ENCODE measurements around the gene KPRP.

The KPRP gene

DNA sequence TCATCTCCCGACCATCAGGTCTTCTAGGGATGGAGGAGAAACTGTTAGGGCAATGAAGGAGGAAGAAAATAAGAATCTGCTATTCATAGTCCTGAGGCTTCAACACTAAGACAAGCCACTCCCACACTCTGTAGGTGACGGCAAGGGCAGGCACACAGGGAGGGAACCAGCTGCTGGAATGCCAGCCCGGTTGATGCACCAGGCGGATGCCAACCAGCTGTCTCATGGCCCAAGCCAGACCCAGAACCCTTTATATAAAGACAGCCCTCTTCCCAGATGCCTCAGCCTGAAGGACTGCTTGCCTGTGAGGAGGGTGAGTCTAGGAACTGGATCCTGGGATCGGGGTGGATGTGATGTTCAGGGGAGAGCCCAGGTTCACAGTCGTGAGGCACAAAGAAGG is at the start of gene KPRP:
Gene KPRP (plus strand): TSS at position 279 of the 400 bp plus-strand sequence. CDS start 1,564 bp downstream, outside the sequence.
- no peak for DNase-seq (ENCODE audit: low read depth in 2 of 2)

GRCh38 chr1:152718238-152718637 is 39.6 kb upstream of the KPRP start:
- no peak for DNase-seq (ENCODE audit: low read depth in 2 of 2)

GRCh38 chr1:152725261-152725660 is 32.6 kb upstream of the KPRP start:
- DNase-seq (ENCODE audit: low read depth in 2 of 2) = no peak

- DNase-seq (ENCODE audit: low read depth in 2 of 2) = no peak
Observed at GRCh38 chr1:152728986-152729385, 28.8 kb upstream of the KPRP start.

DNA sequence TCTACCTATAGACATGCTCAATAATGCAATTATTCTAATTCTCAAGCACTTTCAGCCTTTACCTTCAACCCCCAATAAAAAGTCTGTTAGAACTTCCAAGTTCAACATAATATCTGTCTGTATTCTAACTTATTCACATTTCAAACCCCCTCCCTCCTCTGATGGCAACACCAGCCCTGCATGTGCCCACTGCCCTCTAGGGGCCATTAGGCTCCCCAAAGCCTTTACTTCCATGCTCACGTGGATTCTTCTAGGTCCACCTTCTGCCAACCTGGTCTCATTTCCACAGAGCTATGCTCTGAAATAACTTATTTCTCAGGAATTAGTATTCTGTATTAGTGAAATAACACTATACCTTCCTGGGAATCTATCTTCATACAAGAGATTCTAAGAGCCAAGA is 22.2 kb upstream of the KPRP start:
- DNase-seq (ENCODE audit: low read depth in 2 of 2) = no peak

DNA sequence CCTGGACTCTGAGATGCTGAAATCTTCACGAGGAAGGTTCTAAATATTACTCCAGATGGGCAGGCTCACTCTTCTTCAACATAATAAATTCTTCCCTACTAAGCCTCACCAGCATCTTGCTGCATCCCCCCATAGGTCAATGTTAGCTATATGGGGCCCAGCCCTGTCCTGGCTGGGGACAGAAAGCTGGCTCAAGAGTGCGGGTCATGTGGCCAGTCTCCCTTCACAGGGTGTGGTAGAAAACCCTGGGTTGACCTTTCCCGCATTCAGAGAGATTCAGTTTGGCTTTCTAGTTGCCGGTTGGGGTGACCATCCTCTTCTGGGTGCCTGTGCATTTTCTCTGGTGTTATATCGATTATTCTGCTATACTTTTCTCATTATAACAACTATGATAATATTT is 19.8 kb upstream of the KPRP start:
- no peak for DNase-seq (ENCODE audit: low read depth in 2 of 2)

DNA sequence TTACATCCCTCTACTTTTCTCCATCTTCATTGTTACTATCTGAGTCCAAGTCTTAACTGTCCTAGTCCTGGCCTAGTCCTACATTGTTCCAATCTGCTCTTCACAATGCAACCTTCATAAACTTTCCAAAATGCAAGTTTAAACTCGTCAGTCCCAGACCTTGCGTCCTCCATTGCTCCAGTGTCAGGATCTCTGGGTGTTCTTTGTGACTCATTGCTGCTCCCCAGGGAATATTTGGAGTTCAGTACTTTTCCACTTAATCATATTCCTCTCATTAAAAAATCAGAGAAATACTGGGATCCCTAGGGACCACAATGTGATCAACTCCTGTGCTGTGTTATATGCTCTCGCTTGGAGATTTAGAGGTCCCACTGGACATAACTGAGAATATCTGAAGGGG is 18.0 kb upstream of the KPRP start:
- DNase-seq (ENCODE audit: low read depth in 2 of 2) = no peak

DNA sequence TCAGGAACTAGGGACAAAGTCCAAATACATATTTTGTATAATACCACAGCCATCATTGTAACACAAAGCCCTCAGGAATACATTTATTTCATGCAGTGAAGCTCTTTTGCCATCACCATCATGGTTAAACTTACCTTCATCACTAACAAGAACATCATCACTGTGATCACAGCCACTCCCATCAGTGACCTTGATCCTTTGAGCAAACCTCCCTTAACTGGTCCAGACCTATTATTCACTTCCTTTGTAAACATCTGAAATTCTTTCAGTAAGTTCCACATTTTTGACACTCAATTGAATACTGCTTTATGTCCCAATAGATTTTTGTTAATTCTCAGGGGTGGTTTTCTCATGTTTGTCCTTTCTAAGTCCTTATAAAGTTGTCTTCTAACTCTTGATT is 16.2 kb upstream of the KPRP start:
- no peak for DNase-seq (ENCODE audit: low read depth in 2 of 2)

- DNase-seq (ENCODE audit: low read depth in 2 of 2) = no peak
Observed at GRCh38 chr1:152743371-152744145, 14.3 kb upstream of the KPRP start.

DNA sequence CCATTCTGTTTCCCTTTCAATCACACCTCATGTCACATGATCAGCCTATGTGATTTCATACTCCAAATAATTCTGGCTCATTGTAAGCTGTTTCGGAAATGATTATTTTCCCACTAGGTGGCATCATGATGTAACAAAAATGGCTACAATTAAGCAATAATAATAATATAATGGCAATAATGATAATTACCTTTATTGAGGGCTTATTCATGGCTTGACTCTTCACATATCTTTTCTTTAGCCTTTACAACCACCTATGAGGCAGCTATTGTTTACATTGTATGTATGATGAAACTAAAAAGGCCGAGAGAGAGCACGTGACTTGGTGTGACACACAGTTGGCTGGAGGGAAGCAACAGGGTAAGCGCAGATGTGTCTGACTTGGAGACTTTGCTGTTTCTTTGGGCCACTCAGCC is 12.5 kb upstream of the KPRP start:
- no peak for DNase-seq (ENCODE audit: low read depth in 2 of 2)

DNA sequence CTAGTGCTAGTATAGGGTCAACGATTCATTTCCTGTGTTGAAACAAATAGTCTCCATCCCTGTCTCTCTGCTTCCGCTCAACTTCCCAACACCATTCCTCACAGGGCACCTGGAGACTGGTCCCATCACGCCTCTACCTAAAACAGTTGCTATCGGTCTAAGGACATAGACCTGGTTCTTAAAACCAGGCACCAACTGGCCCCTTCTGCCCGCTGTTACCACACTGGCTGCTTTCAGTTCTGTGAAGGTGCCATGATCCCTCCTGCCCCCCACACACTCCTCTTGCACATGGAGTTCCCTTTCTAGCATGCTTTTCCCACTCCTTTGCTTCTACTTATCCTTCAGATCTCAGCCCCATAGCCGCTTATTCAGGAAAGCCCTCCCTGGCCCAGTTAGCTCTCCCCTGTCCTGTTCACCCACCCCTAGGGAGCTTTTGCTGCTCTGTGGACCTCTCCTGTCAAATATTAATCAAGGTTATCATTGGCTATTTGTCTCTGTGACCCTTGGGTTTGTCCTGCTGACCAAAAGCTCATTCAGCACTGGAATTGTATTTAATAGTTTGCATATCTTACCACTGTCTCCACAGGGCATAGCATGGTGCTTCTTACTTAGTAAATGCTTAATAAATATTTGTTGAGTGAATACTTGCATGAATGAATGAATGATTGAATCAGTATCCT is 11.9 kb upstream of the KPRP start:
- DNase-seq (ENCODE audit: low read depth in 2 of 2) = no peak

DNA sequence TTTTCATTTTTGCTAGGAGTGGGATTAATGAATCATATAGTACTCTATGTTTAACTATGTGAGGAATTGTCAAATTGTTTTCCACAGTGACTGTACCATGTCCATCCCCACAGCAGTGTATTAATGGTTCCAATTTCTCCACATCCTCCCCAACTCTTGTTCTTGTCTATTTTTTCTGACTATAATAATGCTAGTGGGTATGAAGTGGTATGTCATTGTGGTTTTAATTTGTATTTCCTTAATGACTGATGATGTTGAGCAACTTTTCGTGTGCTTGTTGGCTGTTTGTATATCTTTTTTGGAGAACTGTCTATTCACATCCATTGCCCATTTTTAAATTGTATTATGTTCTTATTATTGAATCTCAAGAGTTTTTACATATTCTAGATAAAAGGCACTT is 10.0 kb upstream of the KPRP start:
- DNase-seq (ENCODE audit: low read depth in 2 of 2) = no peak

GRCh38 chr1:152752225-152752624 is 5.6 kb upstream of the KPRP start:
- no peak for DNase-seq (ENCODE audit: low read depth in 2 of 2)

- DNase-seq (ENCODE audit: low read depth in 2 of 2) = no peak
Observed at GRCh38 chr1:152753586-152753985, 4.2 kb upstream of the KPRP start.

DNA sequence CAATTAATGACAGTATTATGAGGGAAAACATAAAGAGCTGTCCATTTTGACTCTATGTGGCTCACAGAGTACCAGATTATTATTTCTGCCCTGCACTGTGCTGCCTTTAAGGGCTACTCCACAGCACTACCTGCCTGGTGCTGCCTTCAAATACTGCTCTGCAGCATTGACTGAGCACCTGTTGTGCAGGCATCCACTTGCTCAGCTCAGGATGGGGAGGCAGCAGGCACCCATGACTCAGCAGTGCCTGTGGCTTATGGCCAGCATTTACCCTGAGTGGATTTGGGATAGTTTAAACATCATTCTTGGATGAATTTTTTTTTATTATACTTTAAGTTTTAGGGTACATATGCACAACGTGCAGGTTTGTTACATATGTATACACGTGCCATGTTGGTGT is 953 bp upstream of the KPRP start:
- DNase-seq (ENCODE audit: low read depth in 2 of 2) = no peak

DNA sequence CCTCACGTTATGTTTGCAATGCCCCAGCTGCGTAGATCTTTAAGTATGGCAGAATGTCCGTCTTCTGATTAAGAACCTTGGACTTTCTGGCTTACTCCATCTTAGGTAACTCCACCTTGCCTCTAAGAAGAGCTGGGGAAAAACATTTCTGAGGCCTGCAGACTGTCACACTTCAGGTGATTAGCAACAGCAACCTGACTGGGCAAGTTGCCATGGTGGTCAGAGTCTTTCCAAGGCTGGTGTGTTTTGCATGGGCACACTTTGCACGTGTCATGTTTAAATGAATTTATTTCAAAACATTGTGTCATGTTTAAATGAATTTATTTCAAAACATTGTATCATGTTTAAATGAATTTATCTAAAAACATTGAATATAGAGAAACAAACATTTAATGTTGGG is 811 bp downstream of the KPRP start:
- no peak for DNase-seq (ENCODE audit: low read depth in 2 of 2)

DNA sequence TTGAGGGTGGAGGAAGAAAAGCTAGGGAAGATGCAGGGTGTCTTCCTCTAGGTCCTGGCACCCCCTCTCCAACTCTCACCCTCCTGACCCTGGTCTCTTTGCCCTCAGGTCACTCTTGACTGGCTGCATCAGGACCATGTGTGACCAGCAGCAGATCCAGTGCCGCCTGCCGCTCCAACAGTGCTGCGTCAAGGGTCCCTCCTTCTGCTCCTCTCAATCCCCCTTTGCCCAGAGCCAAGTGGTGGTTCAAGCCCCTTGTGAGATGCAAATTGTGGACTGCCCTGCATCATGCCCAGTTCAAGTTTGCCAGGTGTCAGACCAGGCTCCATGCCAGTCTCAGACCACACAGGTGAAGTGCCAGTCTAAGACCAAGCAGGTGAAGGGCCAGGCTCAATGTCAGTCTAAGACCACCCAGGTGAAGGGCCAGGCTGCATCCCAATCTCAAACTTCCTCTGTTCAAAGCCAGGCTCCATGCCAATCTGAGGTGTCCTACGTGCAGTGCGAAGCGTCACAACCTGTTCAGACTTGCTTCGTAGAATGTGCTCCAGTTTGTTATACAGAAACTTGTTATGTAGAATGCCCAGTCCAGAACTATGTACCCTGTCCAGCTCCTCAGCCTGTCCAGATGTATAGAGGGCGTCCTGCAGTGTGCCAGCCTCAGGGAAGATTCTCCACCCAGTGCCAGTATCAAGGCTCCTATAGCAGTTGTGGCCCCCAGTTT is 1.8 kb downstream of the KPRP start:
- DNase-seq (ENCODE audit: low read depth in 2 of 2) = no peak

DNA sequence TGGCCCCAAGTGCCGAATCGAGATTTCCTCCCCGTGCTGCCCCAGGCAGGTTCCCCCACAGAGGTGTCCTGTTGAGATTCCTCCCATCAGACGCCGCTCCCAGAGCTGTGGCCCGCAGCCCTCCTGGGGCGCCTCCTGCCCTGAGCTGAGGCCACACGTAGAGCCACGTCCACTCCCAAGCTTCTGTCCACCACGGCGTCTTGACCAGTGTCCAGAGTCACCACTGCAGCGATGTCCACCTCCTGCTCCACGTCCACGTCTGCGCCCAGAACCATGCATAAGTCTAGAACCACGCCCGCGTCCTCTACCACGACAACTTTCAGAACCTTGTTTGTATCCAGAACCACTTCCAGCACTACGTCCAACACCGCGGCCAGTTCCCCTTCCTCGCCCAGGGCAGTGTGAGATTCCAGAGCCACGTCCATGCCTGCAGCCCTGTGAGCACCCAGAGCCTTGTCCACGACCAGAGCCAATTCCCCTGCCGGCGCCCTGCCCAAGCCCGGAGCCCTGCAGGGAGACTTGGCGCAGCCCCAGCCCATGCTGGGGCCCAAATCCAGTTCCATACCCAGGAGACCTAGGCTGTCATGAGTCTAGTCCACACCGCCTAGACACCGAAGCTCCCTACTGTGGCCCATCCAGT is 2.8 kb downstream of the KPRP start:
- no peak for DNase-seq (ENCODE audit: low read depth in 2 of 2)

GRCh38 chr1:152761609-152762213 is 3.9 kb downstream of the KPRP start:
- no peak for DNase-seq (ENCODE audit: low read depth in 2 of 2)

- DNase-seq (ENCODE audit: low read depth in 2 of 2) = no peak
Observed at GRCh38 chr1:152768847-152769533, 11.2 kb downstream of the KPRP start.

GRCh38 chr1:152770411-152770810 is 12.6 kb downstream of the KPRP start:
- no peak for DNase-seq (ENCODE audit: low read depth in 2 of 2)
